OCI-M2 (cell line): ENCODE data around the gene SLC43A2.
"Not testable (repeated sequence)": the region's sequence is repeated elsewhere in the genome, so short reads cannot be mapped to it uniquely, and the experiment has no call there.

Experiments
- DNase-seq: peaks from one replicate; lab custom pipeline; 2025; ENCODE audit not compliant: unreplicated experiment; lab: John Stamatoyannopoulos, UW

The SLC43A2 gene

GRCh38 chr17:1542316-1542715 is 86.3 kb downstream of the SLC43A2 start:
- no peak for DNase-seq

GRCh38 chr17:1541367-1541904 is 87.2 kb downstream of the SLC43A2 start:
- no peak for DNase-seq

- no peak for DNase-seq
These were observed 88.8 kb downstream of the SLC43A2 start for GRCh38 chr17:1539811-1540210.

- DNase-seq: no peak
These were observed 92.9 kb downstream of the SLC43A2 start for GRCh38 chr17:1535737-1536136.

- no peak for DNase-seq
These were observed 94.8 kb downstream of the SLC43A2 start for GRCh38 chr17:1533661-1534325.

- DNase-seq: no peak
These were observed 95.6 kb downstream of the SLC43A2 start for GRCh38 chr17:1532836-1533602.

GRCh38 chr17:1529863-1530262 is 98.8 kb downstream of the SLC43A2 start:
- no peak for DNase-seq

- DNase-seq: not testable (repeated sequence)
These were observed 101.8 kb downstream of the SLC43A2 start for GRCh38 chr17:1526876-1527275.

- no peak for DNase-seq
These were observed 106.0 kb downstream of the SLC43A2 start for GRCh38 chr17:1522626-1523025.

GRCh38 chr17:1521086-1521640 is 107.5 kb downstream of the SLC43A2 start:
- DNase-seq: no peak

- DNase-seq: no peak
These were observed 109.0 kb downstream of the SLC43A2 start for GRCh38 chr17:1519678-1520077.
